IPS DF 6.9 (cell line): ENCODE data around the gene G0S2.

Experiments
- DNase-seq: peaks from one replicate; pipeline ENCODE4 v3.0.0-alpha.2; 2013; ENCODE audit warnings: low read depth, low spot score
- H3K27ac ChIP-seq: one replicate; pipeline ENCODE4 v1.5.1; 2013; ENCODE audit warnings: low read length, control low read depth
- H3K27me3 ChIP-seq: 2 replicates; pipeline ENCODE4 v1.6.1; 2013; ENCODE audit warnings: mild to moderate bottlenecking, low read length; ENCODE audit not compliant: control insufficient read depth, insufficient read depth
- H3K36me3 ChIP-seq: 2 replicates; pipeline ENCODE4 v1.6.1; 2013; ENCODE audit warnings: low read length; ENCODE audit not compliant: control insufficient read depth, insufficient read depth
- H3K4me1 ChIP-seq: 2 replicates; pipeline ENCODE4 v1.6.1; 2013; ENCODE audit warnings: low read length; ENCODE audit not compliant: control insufficient read depth, insufficient read depth
- H3K4me3 ChIP-seq: 2 replicates; pipeline ENCODE4 v1.5.1; 2013; ENCODE audit warnings: mild to moderate bottlenecking, low read length
- H3K9me3 ChIP-seq: 2 replicates; pipeline ENCODE4 v1.6.1; 2013; ENCODE audit warnings: low read length, inconsistent platforms; ENCODE audit not compliant: control insufficient read depth, insufficient read depth
- WGBS: extraction: QIAGEN DNeasy Blood & Tissue Kit; methylation state at CpG from one replicate; pipeline ENCODE4 v1.1.7; 2013; ENCODE audit warnings: mixed read lengths, missing lambda C conversion rate; ENCODE audit not compliant: insufficient read length, insufficient coverage; 5-methylcytosine and 5-hydroxymethylcytosine counted together

The G0S2 gene

DNA sequence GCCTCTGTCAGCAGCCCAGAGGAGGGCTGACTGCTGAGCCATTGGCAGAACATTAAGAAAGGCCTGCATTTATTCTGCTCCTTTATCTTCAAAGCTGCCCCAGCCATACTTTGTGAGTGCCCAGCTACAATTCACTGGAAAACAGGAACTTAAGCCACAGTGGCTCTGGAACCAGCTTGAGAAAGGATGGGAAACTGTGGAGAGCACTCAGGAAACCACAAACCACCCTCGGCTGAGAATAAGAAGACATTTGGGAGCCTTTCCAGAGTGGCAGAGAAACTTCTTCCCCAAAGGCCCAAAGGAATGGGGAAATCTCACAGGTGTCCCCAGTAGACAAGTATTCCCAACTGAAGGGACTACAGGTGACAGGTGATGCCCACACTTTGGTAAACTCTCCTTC is 24.8 kb upstream of the G0S2 start:
- H3K27me3 ChIP-seq: no peaks in the 10 kb centered on the region
- WGBS: no CpG with 5 or more reads among the region's 1 CpG
- H3K27ac ChIP-seq: no peak overlapping the region
- H3K4me1 ChIP-seq: 0 out of 2 replicates have a peak, but pooled peaks cover 2% of the 10 kb centered on the region
- DNase-seq: no peak
- no peaks in the 10 kb centered on the region for H3K9me3 ChIP-seq
- H3K4me3 ChIP-seq: no peak overlapping the region
- no peaks in the 10 kb centered on the region for H3K36me3 ChIP-seq

- Histone ChIP-seq H3K4me3 (no peak overlapping the region), H3K9me3 (no peaks in the 10 kb centered on the region), H3K27ac (no peak overlapping the region), H3K4me1 (0 out of 2 replicates have a peak, but pooled peaks cover 2% of the 10 kb centered on the region), H3K27me3 (no peaks in the 10 kb centered on the region), H3K36me3 (no peaks in the 10 kb centered on the region)
- WGBS: no CpG with 5 or more reads among the region's 5 CpGs
- DNase-seq: no peak
These were observed 24.0 kb upstream of the G0S2 start for GRCh38 chr1:209651138-209651587.

- no peak for DNase-seq
- WGBS: no CpG with 5 or more reads among the region's 14 CpGs
- H3K4me1 ChIP-seq: 0 out of 2 replicates have a peak, but pooled peaks cover 2% of the 10 kb centered on the region
- H3K27me3 ChIP-seq: no peaks in the 10 kb centered on the region
- no peaks in the 10 kb centered on the region for H3K9me3 ChIP-seq
- H3K27ac ChIP-seq: no peak within 1 kb of the TSS
- no peak within 1 kb of the TSS for H3K4me3 ChIP-seq
- H3K36me3 ChIP-seq: no peaks in the 10 kb centered on the region
These were observed 23.0 kb upstream of the G0S2 start, which contains the start of gene LAMB3 for GRCh38 chr1:209652121-209652735. LAMB3 (minus strand) TSS chr1:209652425; CDS start chr1:209650944, 1,481 bp downstream.

GRCh38 chr1:209652873-209653401 is 22.3 kb upstream of the G0S2 start:
- Histone ChIP-seq H3K4me3 (no peak overlapping the region), H3K27me3 (no peaks in the 10 kb centered on the region), H3K27ac (no peak overlapping the region), H3K4me1 (0 out of 2 replicates have a peak, but pooled peaks cover 2% of the 10 kb centered on the region), H3K36me3 (no peaks in the 10 kb centered on the region), H3K9me3 (no peaks in the 10 kb centered on the region)
- DNase-seq: no peak
- no CpG with 5 or more reads among the region's 3 CpGs for WGBS

DNA sequence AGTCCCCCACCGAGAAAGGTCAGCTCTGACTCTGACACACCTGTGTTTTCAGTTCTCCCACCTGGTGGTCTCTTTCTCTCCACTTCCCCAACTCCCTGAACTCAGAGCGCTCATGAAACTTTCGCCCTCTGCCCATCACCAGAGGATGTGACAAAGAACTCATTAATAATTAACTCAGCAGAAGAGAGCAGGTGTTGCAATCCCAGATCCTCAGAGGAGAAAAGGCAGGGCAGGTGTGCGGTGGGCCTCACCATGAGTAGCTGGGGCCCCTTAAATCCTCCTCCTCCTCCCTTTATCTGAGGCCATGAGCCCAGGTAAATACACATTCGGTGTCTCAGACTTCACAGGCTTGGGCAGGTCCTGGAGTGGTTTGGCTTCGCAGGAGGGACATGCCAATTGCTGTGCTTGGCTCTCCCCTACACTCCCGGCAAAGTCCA is 21.3 kb upstream of the G0S2 start:
- Histone ChIP-seq H3K4me1 (0 out of 2 replicates have a peak, but pooled peaks cover 2% of the 10 kb centered on the region), H3K9me3 (no peaks in the 10 kb centered on the region), H3K36me3 (no peaks in the 10 kb centered on the region), H3K4me3 (no peak overlapping the region), H3K27me3 (no peaks in the 10 kb centered on the region), H3K27ac (no peak overlapping the region)
- no peak for DNase-seq
- no CpG with 5 or more reads among the region's 7 CpGs for WGBS

GRCh38 chr1:209655411-209656231 is 19.6 kb upstream of the G0S2 start:
- whole genome bisulfite sequencing: no CpG with 5 or more reads among the region's 9 CpGs
- Histone ChIP-seq H3K36me3 (no peaks in the 10 kb centered on the region), H3K9me3 (no peaks in the 10 kb centered on the region), H3K27ac (no peak overlapping the region), H3K27me3 (no peaks in the 10 kb centered on the region), H3K4me3 (no peak overlapping the region), H3K4me1 (0 out of 2 replicates have a peak, but pooled peaks cover 2% of the 10 kb centered on the region)
- DNase-seq: no peak

- whole genome bisulfite sequencing: no CpG with 5 or more reads among the region's 9 CpGs
- no peak overlapping the region for H3K27ac ChIP-seq
- DNase-seq: no peak
These were observed 17.9 kb upstream of the G0S2 start for GRCh38 chr1:209657140-209657879.

DNA sequence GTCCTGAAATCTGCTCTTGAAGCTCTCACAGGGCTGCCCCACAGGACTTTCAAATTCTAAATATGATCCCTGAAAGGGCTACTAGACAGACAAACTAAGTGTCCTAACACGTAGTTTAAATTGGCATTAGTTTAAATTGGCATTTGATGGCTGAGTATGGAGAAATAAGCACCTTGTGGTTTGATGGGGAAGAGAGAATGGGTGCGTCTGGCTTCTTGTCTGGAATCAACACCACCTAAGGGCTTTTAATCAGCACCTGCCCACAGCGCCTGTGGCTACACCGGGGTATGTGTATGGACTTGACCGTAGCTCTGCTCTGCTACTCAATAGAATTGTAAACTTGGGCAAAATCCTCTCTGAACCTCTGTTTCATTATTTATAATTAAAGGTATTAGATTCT is 17.3 kb upstream of the G0S2 start:
- Histone ChIP-seq H3K4me3 (no peak overlapping the region), H3K9me3 (no peaks in the 10 kb centered on the region), H3K27me3 (no peaks in the 10 kb centered on the region), H3K36me3 (no peaks in the 10 kb centered on the region), H3K27ac (no peak overlapping the region), H3K4me1 (no peaks in the 10 kb centered on the region)
- DNase-seq: no peak
- no CpG with 5 or more reads among the region's 5 CpGs for WGBS

More at GRCh38 chr1:209657140-209657879, 17.9 kb upstream of the G0S2 start:
- Histone ChIP-seq H3K27me3 (no peaks in the 10 kb centered on the region), H3K4me3 (no peak overlapping the region), H3K4me1 (0 out of 2 replicates have a peak, but pooled peaks cover 1% of the 10 kb centered on the region), H3K36me3 (no peaks in the 10 kb centered on the region), H3K9me3 (no peaks in the 10 kb centered on the region)

DNA sequence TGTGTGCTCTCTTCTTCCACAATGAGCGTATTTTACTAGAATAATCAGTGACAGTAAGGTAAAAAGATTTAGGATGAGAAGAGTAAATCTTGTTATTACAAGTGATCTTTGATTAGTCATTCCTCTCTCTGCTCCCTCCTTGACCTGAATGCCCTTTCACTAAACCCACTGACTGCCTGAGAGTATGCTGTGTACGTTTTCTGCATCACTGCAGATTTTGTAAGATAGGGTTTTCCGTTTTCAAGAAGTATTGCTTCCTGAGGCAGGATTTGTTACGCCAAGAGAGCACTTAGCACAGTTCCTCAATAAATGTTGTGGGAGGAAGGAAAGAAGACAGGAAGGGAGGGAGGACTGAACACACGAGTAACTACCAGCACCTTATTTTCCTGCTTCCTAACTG is 15.3 kb upstream of the G0S2 start:
- no peak overlapping the region for H3K27ac ChIP-seq
- no CpG with 5 or more reads among the region's 5 CpGs for WGBS
- no peak overlapping the region for H3K4me3 ChIP-seq
- H3K4me1 ChIP-seq: peaks cover 2% of the 10 kb centered on the region; the same call in 1 of the 2 replicates
- no peak for DNase-seq
- H3K36me3 ChIP-seq: no peaks in the 10 kb centered on the region
- no peaks in the 10 kb centered on the region for H3K27me3 ChIP-seq
- H3K9me3 ChIP-seq: no peaks in the 10 kb centered on the region

- peaks cover 2% of the 10 kb centered on the region; the same call in 1 of the 2 replicates for H3K4me1 ChIP-seq
- H3K36me3 ChIP-seq: no peaks in the 10 kb centered on the region
- no peaks in the 10 kb centered on the region for H3K27me3 ChIP-seq
- DNase-seq: no peak
- H3K9me3 ChIP-seq: no peaks in the 10 kb centered on the region
- WGBS: no CpG with 5 or more reads among the region's 1 CpG
- no peak overlapping the region for H3K27ac ChIP-seq
- H3K4me3 ChIP-seq: no peak overlapping the region
These were observed 14.1 kb upstream of the G0S2 start for GRCh38 chr1:209661071-209661470.
